ENCODE results near the gene IGFL2. TPM values are rescaled to one million over a fixed set of nuclear protein-coding genes. Genes with fewer than 3 reads are reported as not detected.

The IGFL2 gene
- total and polyA plus RNA-seq, 5 donors from 2014 or later: 0.36 to 0.98 (median 0.94) TPM; not detected in 2

- Histone ChIP-seq H3K27ac (ENCODE audit: insufficient read depth, low read length, poor library complexity, severe bottlenecking) (no peak overlapping the region), H3K9me3 (ENCODE audit: control insufficient read depth in 2 of 2, low read length in 2 of 2) (no peaks in the 10 kb centered on the region), H3K4me1 (ENCODE audit: control insufficient read depth, insufficient read depth, low read length, poor library complexity, severe bottlenecking) (no peaks in the 10 kb centered on the region), H3K36me3 (ENCODE audit: control insufficient read depth, insufficient read depth, low read length) (no peaks in the 10 kb centered on the region), H3K4me3 (ENCODE audit: low read depth, low read length) (no peak overlapping the region), H3K27me3 (ENCODE audit: control insufficient read depth, insufficient read depth, low read length) (peaks cover 15% of the 10 kb centered on the region)
- DNase-seq: no peak
- ATAC-seq (ENCODE audit: low read depth in 2 of 2): no peak
- Mint-ChIP-seq H3K4me3 (no peak overlapping the region), H3K27me3 (peaks cover 30% of the 10 kb centered on the region), H3K27ac (no peak overlapping the region), H3K36me3 (no peaks in the 10 kb centered on the region), H3K9me3 (peaks cover 0 to 4% (median 0%) of the 10 kb centered on the region in 7 donors), H3K4me1 (no peaks in the 10 kb centered on the region)
Measured at GRCh38 chr19:46131485-46132143, 16.4 kb upstream of the IGFL2 start.

GRCh38 chr19:46132508-46133100 lies 15.4 kb upstream of the IGFL2 start:
- H3K9me3 ChIP-seq (ENCODE audit: control insufficient read depth in 2 of 2, low read length in 2 of 2): no peaks in the 10 kb centered on the region
- H3K4me1 ChIP-seq (ENCODE audit: control insufficient read depth, insufficient read depth, low read length, poor library complexity, severe bottlenecking): no peaks in the 10 kb centered on the region
- Mint-ChIP-seq H3K27ac (no peak overlapping the region), H3K4me1 (no peaks in the 10 kb centered on the region), H3K36me3 (no peaks in the 10 kb centered on the region), H3K27me3 (peaks cover 30% of the 10 kb centered on the region), H3K4me3 (no peak overlapping the region), H3K9me3 (peaks cover 0 to 4% (median 0%) of the 10 kb centered on the region in 7 donors)
- no peaks in the 10 kb centered on the region for H3K36me3 ChIP-seq (ENCODE audit: control insufficient read depth, insufficient read depth, low read length)
- no peak overlapping the region for H3K4me3 ChIP-seq (ENCODE audit: low read depth, low read length)
- DNase-seq (no peak), ATAC-seq (ENCODE audit: low read depth in 2 of 2) (no peak)
- peaks cover 14% of the 10 kb centered on the region for H3K27me3 ChIP-seq (ENCODE audit: control insufficient read depth, insufficient read depth, low read length)
- no peak overlapping the region for H3K27ac ChIP-seq (ENCODE audit: insufficient read depth, low read length, poor library complexity, severe bottlenecking)

GRCh38 chr19:46133101-46133627 lies 14.9 kb upstream of the IGFL2 start:
- no peaks in the 10 kb centered on the region for H3K36me3 Mint-ChIP-seq
- H3K4me3 Mint-ChIP-seq: no peak overlapping the region
- Histone ChIP-seq H3K4me3 (ENCODE audit: low read depth, low read length) (no peak overlapping the region), H3K27me3 (ENCODE audit: control insufficient read depth, insufficient read depth, low read length) (peaks cover 18% of the 10 kb centered on the region), H3K4me1 (ENCODE audit: control insufficient read depth, insufficient read depth, low read length, poor library complexity, severe bottlenecking) (no peaks in the 10 kb centered on the region), H3K27ac (ENCODE audit: insufficient read depth, low read length, poor library complexity, severe bottlenecking) (no peak overlapping the region), H3K36me3 (ENCODE audit: control insufficient read depth, insufficient read depth, low read length) (no peaks in the 10 kb centered on the region), H3K9me3 (ENCODE audit: control insufficient read depth in 2 of 2, low read length in 2 of 2) (no peaks in the 10 kb centered on the region)
- H3K4me1 Mint-ChIP-seq: no peaks in the 10 kb centered on the region
- H3K27me3 Mint-ChIP-seq: peaks cover 25% of the 10 kb centered on the region
- no peak overlapping the region for H3K27ac Mint-ChIP-seq
- no peak for ATAC-seq (ENCODE audit: low read depth in 2 of 2)
- H3K9me3 Mint-ChIP-seq: peaks cover 0 to 2% (median 0%) of the 10 kb centered on the region in 7 donors
- peak in 1 of 3 donors; percentile 4 for DNase-seq

GRCh38 chr19:46133777-46134241 lies 14.2 kb upstream of the IGFL2 start:
- no peak overlapping the region for H3K4me3 ChIP-seq (ENCODE audit: low read depth, low read length)
- no peaks in the 10 kb centered on the region for H3K9me3 ChIP-seq (ENCODE audit: control insufficient read depth in 2 of 2, low read length in 2 of 2)
- Mint-ChIP-seq H3K4me1 (no peaks in the 10 kb centered on the region), H3K9me3 (peaks cover 0 to 2% (median 0%) of the 10 kb centered on the region in 7 donors), H3K27me3 (peaks cover 25% of the 10 kb centered on the region), H3K36me3 (no peaks in the 10 kb centered on the region), H3K27ac (no peak overlapping the region), H3K4me3 (no peak overlapping the region)
- no peak for ATAC-seq (ENCODE audit: low read depth in 2 of 2)
- H3K4me1 ChIP-seq (ENCODE audit: control insufficient read depth, insufficient read depth, low read length, poor library complexity, severe bottlenecking): no peaks in the 10 kb centered on the region
- DNase-seq: no peak
- H3K27ac ChIP-seq (ENCODE audit: insufficient read depth, low read length, poor library complexity, severe bottlenecking): no peak overlapping the region
- peaks cover 18% of the 10 kb centered on the region for H3K27me3 ChIP-seq (ENCODE audit: control insufficient read depth, insufficient read depth, low read length)
- no peaks in the 10 kb centered on the region for H3K36me3 ChIP-seq (ENCODE audit: control insufficient read depth, insufficient read depth, low read length)

GRCh38 chr19:46134527-46134926 lies 13.5 kb upstream of the IGFL2 start:
- DNase-seq: peak in 1 of 3 donors; percentile 2
- Mint-ChIP-seq H3K27me3 (peaks cover 22% of the 10 kb centered on the region), H3K4me1 (no peaks in the 10 kb centered on the region), H3K27ac (no peak overlapping the region), H3K36me3 (no peaks in the 10 kb centered on the region), H3K4me3 (no peak overlapping the region), H3K9me3 (peaks cover 0 to under 1% (median 0%) of the 10 kb centered on the region in 7 donors)
- H3K4me1 ChIP-seq (ENCODE audit: control insufficient read depth, insufficient read depth, low read length, poor library complexity, severe bottlenecking): no peaks in the 10 kb centered on the region
- no peaks in the 10 kb centered on the region for H3K9me3 ChIP-seq (ENCODE audit: control insufficient read depth in 2 of 2, low read length in 2 of 2)
- H3K4me3 ChIP-seq (ENCODE audit: low read depth, low read length): no peak overlapping the region
- no peak overlapping the region for H3K27ac ChIP-seq (ENCODE audit: insufficient read depth, low read length, poor library complexity, severe bottlenecking)
- no peak for ATAC-seq (ENCODE audit: low read depth in 2 of 2)
- H3K27me3 ChIP-seq (ENCODE audit: control insufficient read depth, insufficient read depth, low read length): peaks cover 18% of the 10 kb centered on the region
- no peaks in the 10 kb centered on the region for H3K36me3 ChIP-seq (ENCODE audit: control insufficient read depth, insufficient read depth, low read length)

GRCh38 chr19:46137915-46138473 lies 10.0 kb upstream of the IGFL2 start:
- ATAC-seq (ENCODE audit: low read depth in 2 of 2): no peak
- Mint-ChIP-seq H3K9me3 (no peaks in the 10 kb centered on the region), H3K4me1 (no peaks in the 10 kb centered on the region), H3K27me3 (peaks cover 33% of the 10 kb centered on the region), H3K36me3 (no peaks in the 10 kb centered on the region), H3K27ac (no peak overlapping the region), H3K4me3 (no peak overlapping the region)
- Histone ChIP-seq H3K36me3 (ENCODE audit: control insufficient read depth, insufficient read depth, low read length) (no peaks in the 10 kb centered on the region), H3K27ac (ENCODE audit: insufficient read depth, low read length, poor library complexity, severe bottlenecking) (no peak overlapping the region), H3K4me3 (ENCODE audit: low read depth, low read length) (no peak overlapping the region), H3K27me3 (ENCODE audit: control insufficient read depth, insufficient read depth, low read length) (peaks cover 14% of the 10 kb centered on the region), H3K4me1 (ENCODE audit: control insufficient read depth, insufficient read depth, low read length, poor library complexity, severe bottlenecking) (no peaks in the 10 kb centered on the region), H3K9me3 (ENCODE audit: control insufficient read depth in 2 of 2, low read length in 2 of 2) (no peaks in the 10 kb centered on the region)
- no peak for DNase-seq

- Mint-ChIP-seq H3K27me3 (peaks cover 28% of the 10 kb centered on the region), H3K27ac (no peak overlapping the region), H3K9me3 (peaks cover 0 to 2% (median 0%) of the 10 kb centered on the region in 7 donors), H3K36me3 (no peaks in the 10 kb centered on the region), H3K4me1 (no peaks in the 10 kb centered on the region), H3K4me3 (no peak overlapping the region)
- Histone ChIP-seq H3K36me3 (ENCODE audit: control insufficient read depth, insufficient read depth, low read length) (no peaks in the 10 kb centered on the region), H3K4me3 (ENCODE audit: low read depth, low read length) (no peak overlapping the region), H3K4me1 (ENCODE audit: control insufficient read depth, insufficient read depth, low read length, poor library complexity, severe bottlenecking) (no peaks in the 10 kb centered on the region), H3K9me3 (ENCODE audit: control insufficient read depth in 2 of 2, low read length in 2 of 2) (no peaks in the 10 kb centered on the region), H3K27me3 (ENCODE audit: control insufficient read depth, insufficient read depth, low read length) (peaks cover 10% of the 10 kb centered on the region), H3K27ac (ENCODE audit: insufficient read depth, low read length, poor library complexity, severe bottlenecking) (no peak overlapping the region)
- DNase-seq (no peak), ATAC-seq (ENCODE audit: low read depth in 2 of 2) (no peak)
Measured at GRCh38 chr19:46141421-46141820, 6.6 kb upstream of the IGFL2 start.
